Effector CD4-positive, alpha-beta T cell (primary cell): ENCODE data around the gene SLC47A2.

Experiments used
- DNase-seq: peaks from one replicate; pipeline ENCODE4 v3.0.0-alpha.2; 2020

Gene SLC47A2

GRCh38 chr17:19727501-19728078 is 11.2 kb upstream of the SLC47A2 start:
- no peak for DNase-seq

- DNase-seq = no peak
Observed at GRCh38 chr17:19726631-19727376, 10.4 kb upstream of the SLC47A2 start.

DNA sequence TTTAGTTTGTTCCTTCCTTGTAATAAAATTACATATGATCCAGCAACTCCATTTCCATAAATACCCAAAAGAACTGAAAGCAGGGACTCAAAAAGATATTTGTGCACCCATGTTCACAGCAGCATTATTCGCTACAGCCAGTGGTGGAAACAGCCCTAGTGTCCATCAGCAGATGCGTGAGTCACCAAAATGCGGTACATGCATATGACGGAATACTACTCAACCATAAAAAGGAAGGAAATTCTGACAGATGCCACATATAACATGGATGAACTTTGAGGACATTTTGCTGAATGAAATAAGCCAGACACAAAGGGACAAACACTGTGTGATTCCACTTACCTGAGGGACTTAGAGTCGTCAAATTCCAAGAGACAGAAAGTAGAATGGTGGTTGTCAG is 9.1 kb upstream of the SLC47A2 start:
- no peak for DNase-seq

- DNase-seq = no peak
Observed at GRCh38 chr17:19724501-19725420, 8.4 kb upstream of the SLC47A2 start.

DNA sequence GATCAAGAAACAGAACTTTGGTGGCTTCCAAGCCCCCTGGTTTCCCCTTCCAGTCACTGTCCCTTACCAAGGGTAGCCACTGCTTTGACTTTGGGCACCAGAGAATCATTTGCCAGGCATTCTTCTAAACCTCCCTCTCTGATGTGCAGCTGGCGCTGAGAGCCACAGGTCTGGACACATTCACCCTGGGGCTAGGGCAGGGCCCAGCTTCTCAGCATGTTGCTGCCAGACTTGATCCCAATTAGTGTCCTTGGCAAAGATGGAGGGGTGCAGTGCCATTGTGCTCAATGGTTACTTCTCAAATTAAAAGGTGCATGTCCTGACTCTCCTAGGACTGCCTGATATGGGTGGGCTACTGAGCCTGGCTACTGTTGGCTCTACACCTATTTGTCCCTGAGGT is 7.6 kb upstream of the SLC47A2 start:
- DNase-seq = no peak

DNA sequence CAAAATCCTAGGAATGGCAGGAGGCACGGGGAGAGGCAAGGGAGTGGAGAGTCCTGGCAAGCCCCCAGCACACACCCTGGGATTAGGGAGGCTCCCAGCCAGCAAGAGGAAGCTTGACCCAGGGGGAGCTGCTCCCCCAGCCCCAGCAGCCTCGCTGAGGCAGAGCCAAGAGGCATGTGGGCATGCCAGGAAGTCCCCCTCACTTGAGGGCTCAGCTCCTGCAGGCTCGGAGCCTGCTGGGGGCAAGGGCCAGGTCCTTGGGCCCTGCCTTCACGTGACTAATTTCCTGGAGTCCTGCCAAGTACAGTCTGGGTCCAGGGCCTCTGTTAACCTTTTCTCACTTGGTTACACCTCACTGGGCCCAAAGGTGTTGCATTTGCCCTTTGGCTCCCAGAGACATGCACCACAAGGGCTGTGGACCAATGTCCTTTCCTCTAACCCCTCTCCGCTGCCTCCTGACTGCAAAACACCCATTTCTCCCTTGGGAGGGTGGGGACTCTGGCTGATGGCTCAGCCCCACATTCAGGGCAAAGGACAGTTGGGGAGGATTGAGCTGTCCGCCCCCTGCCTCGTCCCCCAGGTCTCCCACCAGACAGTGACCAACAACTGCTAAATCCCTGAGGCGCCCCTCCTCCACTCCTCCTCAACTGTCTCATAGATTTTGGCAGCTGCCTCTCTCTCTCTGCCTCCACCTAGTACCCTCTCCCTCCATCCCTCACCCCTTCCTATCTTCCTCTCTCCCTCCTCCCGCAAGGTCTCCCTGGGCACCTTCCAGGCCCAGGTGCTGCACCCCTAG is 4.4 kb upstream of the SLC47A2 start:
- DNase-seq = no peak

- no peak for DNase-seq
Observed at GRCh38 chr17:19720210-19720475, 3.8 kb upstream of the SLC47A2 start.

DNA sequence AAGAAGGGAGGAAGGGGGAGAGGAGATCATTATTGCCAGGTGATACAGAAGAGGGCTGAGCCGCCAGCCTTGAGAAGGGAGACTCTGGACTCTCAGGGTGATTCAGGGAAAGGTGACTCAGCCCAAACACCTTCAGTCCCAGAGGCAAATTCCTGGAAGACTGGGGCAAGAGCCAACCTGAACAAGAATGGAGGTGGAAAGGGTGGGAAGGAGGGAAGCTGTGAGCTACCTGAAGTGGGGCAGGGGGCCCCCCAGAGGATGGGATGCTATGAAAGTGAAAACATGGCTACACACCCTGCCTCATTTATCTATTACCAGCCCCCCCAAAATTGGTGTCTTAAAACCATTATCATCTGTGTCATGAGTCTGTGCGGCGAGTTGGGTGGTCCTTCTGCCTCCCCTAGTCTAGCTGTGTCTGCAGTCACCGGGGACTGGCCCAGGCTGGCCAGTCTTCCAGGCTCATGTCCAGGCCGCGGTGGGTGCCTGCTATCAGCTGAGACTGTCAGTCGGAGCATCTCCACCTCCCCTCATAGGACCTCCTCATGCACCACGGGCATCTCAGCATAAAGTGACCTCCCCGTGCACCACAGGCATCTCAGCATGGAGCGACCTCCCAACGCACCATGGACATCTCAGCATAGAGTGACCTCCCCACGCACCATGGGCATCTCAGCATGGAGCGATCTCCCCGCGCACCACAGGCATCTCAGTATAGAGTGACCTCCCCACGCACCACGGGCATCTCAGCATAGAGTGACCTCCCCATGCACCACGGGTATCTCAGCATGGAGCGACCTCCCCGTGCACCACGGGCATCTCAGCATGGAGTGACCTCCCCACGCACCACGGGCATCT is 3.2 kb upstream of the SLC47A2 start:
- DNase-seq = no peak

DNA sequence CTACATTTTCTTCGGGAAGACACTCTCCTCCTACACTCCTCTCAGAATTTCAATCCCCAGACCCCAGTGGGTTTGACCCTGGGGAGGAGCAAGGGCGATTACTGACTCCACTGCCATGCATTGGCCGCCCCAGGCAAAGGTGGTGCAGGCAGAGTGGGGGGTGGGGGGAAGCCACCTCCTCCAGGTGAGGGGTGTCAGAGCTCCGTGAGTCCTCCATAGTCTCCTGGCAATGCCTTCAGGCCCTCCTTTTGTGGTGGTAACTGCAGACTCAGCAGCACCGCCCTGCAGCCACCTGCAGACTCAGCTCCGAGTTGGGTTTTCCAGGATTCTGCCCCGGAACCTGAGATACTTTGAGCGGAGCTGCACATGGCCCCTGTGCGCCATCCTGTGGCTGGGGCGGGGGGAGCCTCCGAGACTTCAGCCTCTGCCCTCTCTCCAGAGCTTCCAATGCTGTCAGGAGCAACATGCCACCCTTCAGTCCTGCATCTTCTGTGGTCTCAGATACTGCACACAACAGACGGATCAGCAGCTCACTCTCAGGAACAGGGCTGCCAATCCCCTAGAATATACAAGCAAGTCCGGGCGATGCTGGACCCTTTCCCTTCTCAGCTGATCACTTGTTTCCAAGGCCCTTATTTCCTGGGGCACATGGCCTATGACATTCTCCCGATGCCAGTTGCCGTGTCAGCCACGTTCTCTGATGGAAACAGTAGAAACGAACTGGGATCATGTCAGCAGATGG is 2.4 kb upstream of the SLC47A2 start:
- DNase-seq = no peak

- no peak for DNase-seq
Observed at GRCh38 chr17:19718041-19718612, 1.7 kb upstream of the SLC47A2 start.

GRCh38 chr17:19717411-19717908 is 1.1 kb upstream of the SLC47A2 start:
- DNase-seq = no peak

DNA sequence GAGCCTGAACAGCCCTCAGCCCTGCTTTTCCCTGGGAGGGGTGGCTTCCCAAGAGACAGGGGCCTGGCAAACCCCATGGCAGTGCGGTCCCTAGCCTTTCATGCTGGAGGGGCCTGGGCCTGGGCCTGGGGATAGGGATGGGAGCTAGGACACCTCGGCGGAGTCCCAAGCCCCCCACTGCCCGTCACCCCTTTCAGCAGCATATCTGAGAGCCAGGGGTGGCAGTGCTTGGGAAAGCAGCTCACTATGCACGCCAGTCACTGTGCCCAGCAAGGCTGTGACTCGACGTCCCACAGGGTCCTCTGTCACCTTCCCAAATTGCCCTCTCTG is 612 bp upstream of the SLC47A2 start:
- no peak for DNase-seq

GRCh38 chr17:19714542-19715411 is 1.6 kb downstream of the SLC47A2 start:
- no peak for DNase-seq

DNA sequence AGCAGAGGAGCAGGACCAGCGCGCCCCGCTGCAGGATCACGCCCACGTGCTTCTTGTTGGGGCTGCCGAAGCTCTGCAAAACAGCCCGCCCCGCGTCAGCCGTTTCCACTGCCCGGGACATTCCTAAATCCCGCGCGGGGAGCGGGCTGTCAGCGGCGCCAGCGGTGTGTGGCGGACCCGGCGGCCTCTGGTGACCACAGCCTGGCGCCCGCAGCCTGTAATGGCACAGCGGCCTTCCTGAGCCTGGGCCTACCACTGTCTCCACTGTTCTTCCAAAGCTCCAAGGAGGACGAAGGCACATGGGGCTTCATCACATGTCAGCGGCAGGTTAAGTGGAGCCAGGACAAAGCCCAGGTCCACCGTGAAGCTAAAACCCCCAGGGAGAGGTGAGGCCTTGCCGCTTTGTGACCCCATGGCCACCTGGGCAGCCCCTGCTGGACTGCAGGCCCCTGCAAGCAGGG is 2.5 kb downstream of the SLC47A2 start:
- DNase-seq = no peak

GRCh38 chr17:19713462-19713861 is 2.9 kb downstream of the SLC47A2 start:
- no peak for DNase-seq

GRCh38 chr17:19712436-19713004 is 3.9 kb downstream of the SLC47A2 start:
- no peak for DNase-seq

DNA sequence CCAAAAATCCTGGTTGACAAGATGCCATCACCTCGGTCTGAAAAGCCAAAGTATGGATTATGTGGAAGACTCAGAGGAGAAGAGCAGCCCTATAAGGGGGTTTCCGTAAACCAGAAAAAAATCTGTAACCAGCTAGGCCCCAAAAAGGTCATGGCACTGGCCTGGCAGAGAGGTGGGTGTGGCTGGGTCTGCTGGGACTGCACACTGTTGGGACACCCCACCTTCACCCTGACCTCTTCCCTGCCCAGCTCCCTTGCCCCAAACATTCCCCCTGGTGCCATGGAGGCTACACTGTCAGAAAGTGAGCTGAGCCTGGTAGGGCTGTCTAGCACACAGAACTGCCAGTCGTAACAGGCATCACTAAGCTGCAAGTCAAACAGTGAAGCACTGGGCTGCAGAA is 6.5 kb downstream of the SLC47A2 start:
- no peak for DNase-seq

DNA sequence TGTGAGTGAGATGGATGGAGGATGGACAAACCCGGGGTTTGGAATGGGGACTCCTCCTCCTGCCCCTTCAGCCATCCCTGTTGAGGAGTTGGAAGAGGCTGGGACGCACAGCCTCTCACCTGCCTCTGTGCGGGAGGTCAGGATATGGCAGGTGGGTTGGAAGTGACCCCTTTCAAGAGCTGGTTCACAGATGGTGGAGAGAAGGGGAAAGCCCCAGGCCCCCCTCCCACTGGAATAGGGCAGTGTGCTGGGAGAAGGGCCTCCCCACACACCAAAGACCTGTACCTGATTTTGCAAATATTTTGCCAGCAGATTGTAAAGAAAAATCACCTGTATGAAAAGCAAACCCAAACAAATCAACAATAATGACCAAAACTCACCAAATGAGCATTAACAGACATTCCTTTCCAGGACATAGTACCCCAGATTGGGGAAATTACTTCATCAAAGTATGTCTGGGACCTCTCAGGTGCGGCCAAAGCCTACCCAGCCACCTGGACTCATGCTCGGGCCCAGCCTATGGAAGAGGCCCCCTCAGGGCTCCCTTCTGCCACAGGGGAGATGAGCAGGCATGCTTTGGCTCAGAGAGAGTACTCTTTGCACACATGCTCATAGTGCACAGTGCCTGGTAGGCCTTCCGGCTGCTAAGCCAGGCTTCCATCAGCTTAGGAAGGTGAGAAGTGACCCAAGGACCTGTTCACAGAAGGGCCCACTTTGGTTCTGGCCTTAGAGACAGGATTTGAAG is 7.8 kb downstream of the SLC47A2 start:
- DNase-seq = no peak

- DNase-seq = no peak
Observed at GRCh38 chr17:19707728-19708221, 8.6 kb downstream of the SLC47A2 start.
